ENCODE data around the gene TRIO.

DNA sequence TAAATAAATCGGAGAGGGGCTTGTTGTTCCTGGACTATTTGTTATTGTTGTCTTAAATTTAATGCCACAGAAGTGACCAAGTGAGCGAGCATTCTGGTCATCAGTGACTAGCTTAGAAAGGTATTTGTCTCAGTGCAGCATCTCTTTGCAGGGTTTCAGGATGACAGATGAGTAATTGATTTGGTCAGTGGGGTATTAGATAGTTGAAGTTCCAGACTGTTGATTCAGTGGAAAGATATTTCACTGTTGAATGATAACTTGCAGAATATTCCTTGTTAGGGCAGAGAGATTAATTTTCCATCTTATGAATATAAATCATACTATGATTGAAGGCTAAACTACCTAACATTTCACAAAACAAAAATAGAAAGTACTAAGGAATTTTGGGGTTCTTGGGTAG, 122.4 kb downstream of the TRIO start:
- TF ChIP-seq EZH2 (IDR thresholded peaks at IDR 0.05; ENCODE audit: low read length) = no peak
- TF ChIP-seq, protein P1, sequence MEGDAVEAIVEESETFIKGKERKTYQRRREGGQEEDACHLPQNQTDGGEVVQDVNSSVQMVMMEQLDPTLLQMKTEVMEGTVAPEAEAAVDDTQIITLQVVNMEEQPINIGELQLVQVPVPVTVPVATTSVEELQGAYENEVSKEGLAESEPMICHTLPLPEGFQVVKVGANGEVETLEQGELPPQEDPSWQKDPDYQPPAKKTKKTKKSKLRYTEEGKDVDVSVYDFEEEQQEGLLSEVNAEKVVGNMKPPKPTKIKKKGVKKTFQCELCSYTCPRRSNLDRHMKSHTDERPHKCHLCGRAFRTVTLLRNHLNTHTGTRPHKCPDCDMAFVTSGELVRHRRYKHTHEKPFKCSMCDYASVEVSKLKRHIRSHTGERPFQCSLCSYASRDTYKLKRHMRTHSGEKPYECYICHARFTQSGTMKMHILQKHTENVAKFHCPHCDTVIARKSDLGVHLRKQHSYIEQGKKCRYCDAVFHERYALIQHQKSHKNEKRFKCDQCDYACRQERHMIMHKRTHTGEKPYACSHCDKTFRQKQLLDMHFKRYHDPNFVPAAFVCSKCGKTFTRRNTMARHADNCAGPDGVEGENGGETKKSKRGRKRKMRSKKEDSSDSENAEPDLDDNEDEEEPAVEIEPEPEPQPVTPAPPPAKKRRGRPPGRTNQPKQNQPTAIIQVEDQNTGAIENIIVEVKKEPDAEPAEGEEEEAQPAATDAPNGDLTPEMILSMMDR (optimal IDR thresholded peaks at IDR 0.05 in 1 of 3, IDR thresholded peaks at IDR 0.05 in 1 of 3, conservative IDR thresholded peaks at IDR 0.05 in 1 of 3; ENCODE audit: extremely low read depth in 1 of 3, insufficient read depth in 2 of 3, low read length in 3 of 3) = no peak

Measured in keratinocyte (primary cell).